IMR-90 (cell line): ENCODE measurements around the gene ITGA3. TPM values are rescaled to one million over a fixed set of nuclear protein-coding genes. Genes with fewer than 3 reads are reported as not detected.

Experiments used
- ATAC-seq: fragments of 200-7000 bp; cut with Tn5 transposase; 2 replicates; pipeline ENCODE4 v1.9.1; 2020; ENCODE audit warnings: low read depth, mild to moderate bottlenecking, moderate library complexity
- BruUV-seq: library from RNA; stranded (reverse); fragments of 400-500 nt; replicated peaks from 2 replicates; lab custom pipeline; 2021; lab: Mats Ljungman, UMichigan
- CTCF ChIA-PET: fragments of 300-600 bp; formaldehyde crosslinking; extraction: SDS; loops from one replicate; lab custom pipeline; 2021; ENCODE audit warnings: antibody characterized with exemption; lab: Yijun Ruan, JAX
- POLR2A ChIA-PET: fragments of 300-600 bp; sonication (Branson Sonifier 250); formaldehyde crosslinking; loops from one replicate; lab custom pipeline; 2022; ENCODE audit warnings: antibody characterized with exemption; ENCODE audit not compliant: unreplicated experiment; lab: Charles Lee
- DNase-seq: peaks from one replicate; pipeline ENCODE4 v3.0.0; 2013
- H2AFZ ChIP-seq: replicated peaks from 2 replicates; pipeline ENCODE3; 2013; ENCODE audit warnings: low read length, mild to moderate bottlenecking; ENCODE audit not compliant: poor library complexity
- H2AK5ac ChIP-seq: 2 replicates; pipeline ENCODE4 v1.6.1; 2013; ENCODE audit warnings: low read depth, low read length, inconsistent platforms
- H2AK9ac ChIP-seq: replicated peaks from 2 replicates; pipeline ENCODE3; 2013; ENCODE audit warnings: mild to moderate bottlenecking, low read depth, low read length, moderate library complexity; ENCODE audit not compliant: poor library complexity
- H2BK120ac ChIP-seq: 2 replicates; pipeline ENCODE4 v1.6.1; 2013; ENCODE audit warnings: low read depth, low read length, inconsistent platforms
- H2BK15ac ChIP-seq: 3 replicates; pipeline ENCODE4 v1.6.1; 2013; ENCODE audit warnings: low read depth, low read length, inconsistent platforms
- H2BK20ac ChIP-seq: 2 replicates; pipeline ENCODE4 v1.6.1; 2013; ENCODE audit warnings: low read depth, mild to moderate bottlenecking, inconsistent platforms, low read length, moderate library complexity
- H2BK5ac ChIP-seq: 2 replicates; pipeline ENCODE4 v1.6.1; 2013; ENCODE audit warnings: mild to moderate bottlenecking, low read depth, low read length, inconsistent platforms; ENCODE audit not compliant: poor library complexity, severe bottlenecking
- H3K14ac ChIP-seq: replicated peaks from 2 replicates; pipeline ENCODE4 v1.6.1; 2013; ENCODE audit warnings: low read depth, low read length, inconsistent platforms
- H3K18ac ChIP-seq: 2 replicates; pipeline ENCODE4 v1.6.1; 2013; ENCODE audit warnings: low read depth, low read length, control low read depth
- H3K23ac ChIP-seq: 2 replicates; pipeline ENCODE4 v1.6.1; 2013; ENCODE audit warnings: low read depth, low read length, inconsistent platforms
- H3K27ac ChIP-seq: 2 replicates; pipeline ENCODE4 v1.5.1; 2013; ENCODE audit warnings: mild to moderate bottlenecking, control low read depth, low read length; ENCODE audit not compliant: insufficient read depth
- H3K27me3 ChIP-seq: 2 replicates; pipeline ENCODE4 v1.6.1; 2013; ENCODE audit warnings: low read length; ENCODE audit not compliant: control insufficient read depth, insufficient read depth
- H3K36me3 ChIP-seq: 2 replicates; pipeline ENCODE4 v1.6.1; 2013; ENCODE audit warnings: low read length, mixed read lengths; ENCODE audit not compliant: control insufficient read depth, insufficient read depth
- H3K4ac ChIP-seq: 2 replicates; pipeline ENCODE4 v1.6.1; 2013; ENCODE audit warnings: low read depth, low read length, inconsistent platforms
- H3K4me1 ChIP-seq: 2 replicates; pipeline ENCODE4 v1.6.1; 2013; ENCODE audit warnings: low read length, mixed read lengths; ENCODE audit not compliant: control insufficient read depth, insufficient read depth
- H3K4me2 ChIP-seq: 2 replicates; pipeline ENCODE4 v1.6.1; 2013; ENCODE audit warnings: low read depth, mild to moderate bottlenecking, control low read depth, low read length, moderate library complexity
- H3K4me3 ChIP-seq: 2 replicates; pipeline ENCODE4 v1.5.1; 2013; ENCODE audit warnings: low read depth, mild to moderate bottlenecking, control low read depth, low read length, moderate library complexity; ENCODE audit not compliant: insufficient read depth
- H3K56ac ChIP-seq: 2 replicates; pipeline ENCODE4 v1.6.1; 2013; ENCODE audit warnings: low read length, inconsistent platforms; ENCODE audit not compliant: insufficient read depth; ENCODE audit errors: extremely low read depth
- H3K79me1 ChIP-seq, 2 experiments: 2 replicates each; pipeline ENCODE4 v1.6.1; 2013; ENCODE audit warnings: low read length in 2 of 2, inconsistent platforms in 1 of 2, low read depth in 1 of 2
- H3K9ac ChIP-seq: 2 replicates; pipeline ENCODE4 v1.6.1; 2013; ENCODE audit warnings: low read depth, low read length, control low read depth
- H3K9me1 ChIP-seq: 2 replicates; pipeline ENCODE4 v1.6.1; 2013; ENCODE audit warnings: low read length, inconsistent platforms; ENCODE audit not compliant: insufficient read depth
- H3K9me3 ChIP-seq: 2 replicates; pipeline ENCODE4 v1.6.1; 2013; ENCODE audit warnings: low read length; ENCODE audit not compliant: control insufficient read depth, insufficient read depth
- H4K20me1 ChIP-seq: 2 replicates; pipeline ENCODE4 v1.6.1; 2013; ENCODE audit warnings: low read length, inconsistent platforms; ENCODE audit not compliant: insufficient read depth
- H4K5ac ChIP-seq: 2 replicates; pipeline ENCODE4 v1.6.1; 2013; ENCODE audit warnings: mild to moderate bottlenecking, low read depth, low read length, control low read depth
- H4K8ac ChIP-seq, 2 experiments: 2 replicates each; pipeline ENCODE4 v1.6.1; 2013; ENCODE audit warnings: low read depth in 2 of 2, low read length in 2 of 2, control low read depth in 1 of 2, inconsistent platforms in 1 of 2
- H4K91ac ChIP-seq: 2 replicates; pipeline ENCODE4 v1.6.1; 2013; ENCODE audit warnings: low read depth, low read length, inconsistent platforms; ENCODE audit not compliant: insufficient read depth
- CEBPB ChIP-seq: IDR thresholded peaks from 2 replicates; pipeline ENCODE4 v1.6.1; 2012; ENCODE audit warnings: low read depth, low read length, improper control_type of control experiment
- CHD1 ChIP-seq: IDR thresholded peaks from 2 replicates; pipeline ENCODE4 v1.6.1; 2012; ENCODE audit warnings: low read depth, low read length, improper control_type of control experiment
- ELK1 ChIP-seq: fragments of 150-350 bp; IDR thresholded peaks from 2 replicates; pipeline ENCODE4 v1.6.1; 2016; ENCODE audit warnings: low read depth, mild to moderate bottlenecking, low read length, moderate library complexity, borderline replicate concordance
- FOS ChIP-seq: fragments of 150-350 bp; IDR thresholded peaks from 2 replicates; pipeline ENCODE4 v1.6.1; 2016; ENCODE audit warnings: low read depth, low read length
- MAFK ChIP-seq: IDR thresholded peaks from 2 replicates; pipeline ENCODE4 v1.6.1; 2012; ENCODE audit warnings: low read depth, low read length, improper control_type of control experiment
- MAZ ChIP-seq: IDR thresholded peaks from 2 replicates; pipeline ENCODE4 v1.6.1; 2012; ENCODE audit warnings: low read depth, mild to moderate bottlenecking, low read length, improper control_type of control experiment, moderate library complexity, borderline replicate concordance
- MXI1 ChIP-seq: IDR thresholded peaks from 2 replicates; pipeline ENCODE4 v1.6.1; 2012; ENCODE audit warnings: low read depth, mild to moderate bottlenecking, low read length, moderate library complexity, borderline replicate concordance
- NFE2L2 ChIP-seq: fragments of 150-350 bp; IDR thresholded peaks from 2 replicates; pipeline ENCODE4 v1.6.1; 2016; ENCODE audit warnings: low read depth, mild to moderate bottlenecking, low read length
- POLR2A ChIP-seq: IDR thresholded peaks from 2 replicates; pipeline ENCODE4 v1.6.1; 2012; ENCODE audit warnings: mild to moderate bottlenecking, low read depth, low read length
- RAD21 ChIP-seq: IDR thresholded peaks from 2 replicates; pipeline ENCODE4 v1.6.1; 2012; ENCODE audit warnings: low read length, improper control_type of control experiment
- RFX5 ChIP-seq: IDR thresholded peaks from 2 replicates; pipeline ENCODE4 v1.8.0; 2012; ENCODE audit warnings: low read depth, mild to moderate bottlenecking, low read length, moderate library complexity
- USF2 ChIP-seq: fragments of 150-350 bp; IDR thresholded peaks from 2 replicates; pipeline ENCODE4 v1.6.1; 2017; ENCODE audit warnings: mild to moderate bottlenecking, antibody characterized with exemption, low read length, low read depth
- WGBS, 2 experiments: methylation state at CpG; one replicate each; pipeline versions ENCODE4 v1.1.5 to v1.1.7; 2013; ENCODE audit warnings: missing lambda C conversion rate in 2 of 2; ENCODE audit not compliant: insufficient read length in 1 of 2; ENCODE audit errors: extremely low coverage in 2 of 2; 5-methylcytosine and 5-hydroxymethylcytosine counted together
- dilution Hi-C: fragments of 300-500 bp; cut with HindIII; formaldehyde crosslinking; loops from one replicate; pipeline ENCODE4 v1.14.3; 2018; ENCODE audit warnings: low sequenced_read_pairs; ENCODE audit not compliant: unreplicated experiment
- in situ Hi-C: fragments of 300-500 bp; cut with MboI; formaldehyde crosslinking; loops from 3 replicates; pipeline ENCODE4 v1.14.3; 2019; ENCODE audit warnings: low sequenced_read_pairs, inconsistent platforms, mixed read lengths
- intact Hi-C: fragments of 100-400 bp; cut with micrococcal nuclease; formaldehyde crosslinking; loops from 2 replicates; pipeline ENCODE4 v1.10.0; 2022
- polyA plus RNA-seq, 3 experiments: library from polyadenylated mRNA; depleted of rRNA; stranded (reverse); fragments of >200 nt; gene quantifications; 2 replicates each; pipeline ENCODE4 v1.2.3, GENCODE V29; 2012; ENCODE audit warnings: low replicate concordance in 1 of 3
- total RNA-seq: library from RNA; depleted of rRNA; stranded (reverse); fragments of >200 nt; gene quantifications from 2 replicates; pipeline ENCODE4 v1.2.3, GENCODE V29; 2012

Gene ITGA3
- total and polyA plus RNA-seq, 2 of the 4 experiments (the other 2 are of a cell fraction), result 78.0 to 202 TPM

GRCh38 chr17:50047488-50048126 is 8.3 kb upstream of the ITGA3 start (continued):
- TF ChIP-seq FOS, result 0 out of 2 replicates have a peak, but pooled peaks have one; percentile 16

GRCh38 chr17:50048146-50048720 is 7.7 kb upstream of the ITGA3 start:
- Histone ChIP-seq H3K27ac (peak overlapping the region; percentile 51; the same call in 1 of the 2 replicates), H4K91ac (peak overlapping the region; percentile 95), H4K5ac (peak overlapping the region; percentile 15; the same call in 1 of the 2 replicates), H2AFZ (peak overlapping the region; percentile 28), H2AK5ac (peak overlapping the region; percentile 98), H3K36me3 (no peaks in the 10 kb centered on the region), H2BK15ac (peak overlapping the region; percentile 93), H2BK20ac (peak overlapping the region; percentile 96), H3K9ac (no peak overlapping the region), H3K4me3 (no peak overlapping the region), H3K9me3 (no peaks in the 10 kb centered on the region), H3K18ac (peak overlapping the region; percentile 46; the same call in 1 of the 2 replicates), H3K23ac (peak overlapping the region; percentile 92), H3K4ac (peak overlapping the region; percentile 96), H3K56ac (peak overlapping the region; percentile 13; the same call in 1 of the 2 replicates), H3K9me1 (peaks cover 68% of the 10 kb centered on the region), H3K27me3 (no peaks in the 10 kb centered on the region), H2BK120ac (peak overlapping the region; percentile 98), H2AK9ac (peak overlapping the region; percentile 98), H4K8ac (peak overlapping the region; percentile 36 to 94), H2BK5ac (peak overlapping the region; percentile 82), H3K14ac (peak overlapping the region; percentile 90), H3K4me1 (peaks cover 40% of the 10 kb centered on the region), H3K4me2 (no peak overlapping the region), H4K20me1 (no peaks in the 10 kb centered on the region), H3K79me1 (peaks cover 0 to 53% of the 10 kb centered on the region in 2 experiments; a peak in 2 of 4 replicates)
- no TSS peak for BruUV-seq
- dilution Hi-C loops, result no loop called here
- WGBS, 2 experiments, result 93% methylated on average over 5 of the region's 17 CpGs; no CpG with 5 or more reads in 1 of the 2 experiments
- ATAC-seq, result no peak
- CTCF ChIA-PET, result interaction anchor here (0.9 kb wide), 1 partner anchor 222 kb away, joined by 3 read pairs; no protein-coding TSS in a partner anchor
- POLR2A ChIA-PET, result no interaction called here
- no peak for DNase-seq
- in situ Hi-C loops, result no loop called here
- intact Hi-C loops, result no loop called here
- TF ChIP-seq RFX5 (no peak), ELK1 (no peak), RAD21 (no peak), MAFK (no peak), CEBPB (no peak), FOS (no peak), MAZ (no peak), CHD1 (no peak), USF2 (no peak), MXI1 (no peak), NFE2L2 (no peak), POLR2A (no peak)
